WTC11 (cell line): ENCODE measurements around the gene HPCAL1. TPM values are rescaled to one million over a fixed set of nuclear protein-coding genes. Genes with fewer than 3 reads are reported as not detected.
"Not testable (repeated sequence)": the region's sequence is repeated elsewhere in the genome, so short reads cannot be mapped to it uniquely, and the experiment has no call there.

Experiments
- ATAC-seq: fragments of 200-7000 bp; cut with Tn5 transposase; 2 replicates; pipeline ENCODE4 v1.10.0; 2021; ENCODE audit warnings: mild to moderate bottlenecking, moderate library complexity
- CTCF ChIA-PET: fragments of 300-600 bp; sonication (Branson Sonifier 250); formaldehyde crosslinking; loops from one replicate; lab custom pipeline; 2021; ENCODE audit warnings: antibody characterized with exemption; lab: Charles Lee
- POLR2A ChIA-PET: fragments of 350-600 bp; sonication (Branson Sonifier 250); formaldehyde crosslinking; loops from one replicate; lab custom pipeline; 2021; ENCODE audit warnings: antibody characterized with exemption; lab: Charles Lee
- DNase-seq: peaks from one replicate; pipeline ENCODE4 v3.0.0; 2021; ENCODE audit warnings: low spot score
- H3K27ac Mint-ChIP-seq: 2 replicates; pipeline ENCODE4 v1.8.0; 2021; ENCODE audit warnings: mixed read lengths
- H3K27me3 Mint-ChIP-seq: 2 replicates; pipeline ENCODE4 v1.8.0; 2021; ENCODE audit warnings: low read depth, mild to moderate bottlenecking, moderate library complexity, mixed read lengths
- H3K36me3 Mint-ChIP-seq: 2 replicates; pipeline ENCODE4 v1.8.0; 2021; ENCODE audit warnings: mixed read lengths
- H3K4me1 Mint-ChIP-seq: 2 replicates; pipeline ENCODE4 v1.8.0; 2022; ENCODE audit warnings: mixed read lengths
- H3K4me3 Mint-ChIP-seq: 2 replicates; pipeline ENCODE4 v1.8.0; 2021; ENCODE audit warnings: mild to moderate bottlenecking, moderate library complexity, mixed read lengths
- H3K9me3 Mint-ChIP-seq: 2 replicates; pipeline ENCODE4 v1.8.0; 2021; ENCODE audit warnings: mixed read lengths
- CREM ChIP-seq: sonication (generic); formaldehyde crosslinking; IDR thresholded peaks from 2 replicates; pipeline ENCODE4 v1.8.1; 2022; ENCODE audit warnings: mild to moderate bottlenecking, missing genetic modification reagents, moderate library complexity
- E2F5 ChIP-seq: sonication (generic); formaldehyde crosslinking; IDR thresholded peaks from 2 replicates; pipeline ENCODE4 v1.8.1; 2022; ENCODE audit warnings: mild to moderate bottlenecking, moderate library complexity, missing genetic modification reagents
- FOXJ3 ChIP-seq: sonication (generic); formaldehyde crosslinking; IDR thresholded peaks from 2 replicates; pipeline ENCODE4 v1.9.0; 2021; ENCODE audit warnings: missing genetic modification reagents, mild to moderate bottlenecking, borderline replicate concordance
- HMGA2 ChIP-seq: fragments of 250-450 bp; sonication (Bioruptor Pico); IDR thresholded peaks from 2 replicates; pipeline ENCODE4 v1.4.0; 2021; ENCODE audit warnings: mild to moderate bottlenecking, moderate library complexity
- MXD4 ChIP-seq: fragments of 250-450 bp; sonication (Bioruptor Pico); IDR thresholded peaks from 2 replicates; pipeline ENCODE4 v1.8.0; 2021; ENCODE audit warnings: mild to moderate bottlenecking, moderate library complexity, borderline replicate concordance
- RORB ChIP-seq: fragments of 250-450 bp; sonication (Bioruptor Pico); IDR thresholded peaks from 2 replicates; pipeline ENCODE4 v1.9.0; 2021; ENCODE audit warnings: mild to moderate bottlenecking
- SMAD3 ChIP-seq: sonication (generic); formaldehyde crosslinking; IDR thresholded peaks from 2 replicates; pipeline ENCODE4 v1.8.0; 2022; ENCODE audit warnings: missing genetic modification reagents, mild to moderate bottlenecking, borderline replicate concordance
- SMAD4 ChIP-seq: sonication (generic); formaldehyde crosslinking; IDR thresholded peaks from 2 replicates; pipeline ENCODE4 v1.8.0; 2022; ENCODE audit warnings: mild to moderate bottlenecking, missing genetic modification reagents
- ZNF121 ChIP-seq: sonication (generic); formaldehyde crosslinking; IDR thresholded peaks from 2 replicates; pipeline ENCODE4 v1.8.0; 2023; ENCODE audit warnings: missing genetic modification reagents
- ZNF219 ChIP-seq: sonication (generic); formaldehyde crosslinking; IDR thresholded peaks from 2 replicates; pipeline ENCODE4 v1.8.0; 2023; ENCODE audit warnings: missing genetic modification reagents, mild to moderate bottlenecking, borderline replicate concordance
- ZNF423 ChIP-seq: fragments of 250-450 bp; sonication (Bioruptor Pico); IDR thresholded peaks from 2 replicates; pipeline ENCODE4 v2.1.2; 2022; ENCODE audit warnings: mild to moderate bottlenecking, moderate library complexity
- ZSCAN18 ChIP-seq: fragments of 250-450 bp; sonication (Bioruptor Pico); IDR thresholded peaks from 2 replicates; pipeline ENCODE4 v2.1.2; 2022; ENCODE audit warnings: mild to moderate bottlenecking, moderate library complexity
- total RNA-seq: library from RNA; stranded (reverse); gene quantifications from 3 replicates; pipeline ENCODE4 v1.2.3, GENCODE V29; 2021
- TF ChIP-seq, protein P1 (sequence below): fragments of 250-450 bp; sonication (Bioruptor Pico); IDR thresholded peaks from 2 replicates; pipeline ENCODE4 v1.9.0; 2021; ENCODE audit warnings: mild to moderate bottlenecking
- TF ChIP-seq, protein P2 (sequence below): fragments of 200-600 bp; IDR thresholded peaks from 2 replicates; pipeline ENCODE4 v1.8.0; 2022; ENCODE audit warnings: antibody characterized with exemption
- TF ChIP-seq, protein P3 (sequence below): sonication (generic); formaldehyde crosslinking; IDR thresholded peaks from 2 replicates; pipeline ENCODE4 v1.8.0; 2022; ENCODE audit warnings: missing genetic modification reagents
- TF ChIP-seq, protein P4 (sequence below): fragments of 250-450 bp; sonication (Bioruptor Pico); IDR thresholded peaks from 2 replicates; pipeline ENCODE4 v1.9.0; 2021; ENCODE audit warnings: mild to moderate bottlenecking
- TF ChIP-seq, protein P5 (sequence below): sonication (generic); formaldehyde crosslinking; IDR thresholded peaks from 2 replicates; pipeline ENCODE4 v1.8.1; 2022; ENCODE audit warnings: mild to moderate bottlenecking, missing genetic modification reagents, moderate library complexity, borderline replicate concordance
- TF ChIP-seq, protein P6 (sequence below): sonication (generic); formaldehyde crosslinking; IDR thresholded peaks from 2 replicates; pipeline ENCODE4 v1.8.0; 2022; ENCODE audit warnings: mild to moderate bottlenecking, missing genetic modification reagents
- TF ChIP-seq, protein P7 (sequence below): sonication (generic); formaldehyde crosslinking; IDR thresholded peaks from 2 replicates; pipeline ENCODE4 v1.8.1; 2023; ENCODE audit warnings: mild to moderate bottlenecking, missing genetic modification reagents

HPCAL1 gene
- total RNA-seq, 1 experiment from 2014 or later, result 11.8 TPM

- TF ChIP-seq, protein P1, sequence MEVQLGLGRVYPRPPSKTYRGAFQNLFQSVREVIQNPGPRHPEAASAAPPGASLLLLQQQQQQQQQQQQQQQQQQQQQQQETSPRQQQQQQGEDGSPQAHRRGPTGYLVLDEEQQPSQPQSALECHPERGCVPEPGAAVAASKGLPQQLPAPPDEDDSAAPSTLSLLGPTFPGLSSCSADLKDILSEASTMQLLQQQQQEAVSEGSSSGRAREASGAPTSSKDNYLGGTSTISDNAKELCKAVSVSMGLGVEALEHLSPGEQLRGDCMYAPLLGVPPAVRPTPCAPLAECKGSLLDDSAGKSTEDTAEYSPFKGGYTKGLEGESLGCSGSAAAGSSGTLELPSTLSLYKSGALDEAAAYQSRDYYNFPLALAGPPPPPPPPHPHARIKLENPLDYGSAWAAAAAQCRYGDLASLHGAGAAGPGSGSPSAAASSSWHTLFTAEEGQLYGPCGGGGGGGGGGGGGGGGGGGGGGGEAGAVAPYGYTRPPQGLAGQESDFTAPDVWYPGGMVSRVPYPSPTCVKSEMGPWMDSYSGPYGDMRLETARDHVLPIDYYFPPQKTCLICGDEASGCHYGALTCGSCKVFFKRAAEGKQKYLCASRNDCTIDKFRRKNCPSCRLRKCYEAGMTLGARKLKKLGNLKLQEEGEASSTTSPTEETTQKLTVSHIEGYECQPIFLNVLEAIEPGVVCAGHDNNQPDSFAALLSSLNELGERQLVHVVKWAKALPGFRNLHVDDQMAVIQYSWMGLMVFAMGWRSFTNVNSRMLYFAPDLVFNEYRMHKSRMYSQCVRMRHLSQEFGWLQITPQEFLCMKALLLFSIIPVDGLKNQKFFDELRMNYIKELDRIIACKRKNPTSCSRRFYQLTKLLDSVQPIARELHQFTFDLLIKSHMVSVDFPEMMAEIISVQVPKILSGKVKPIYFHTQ (CRISPR knock-in tag), result no peak
- no peak for TF ChIP-seq MXD4
- no peak for TF ChIP-seq HMGA2
- no peak for TF ChIP-seq ZNF121 (CRISPR knock-in tag)
- TF ChIP-seq E2F5 (CRISPR knock-in tag), result no peak
- TF ChIP-seq ZNF423 (CRISPR knock-in tag), result no peak
- no peak for TF ChIP-seq ZNF219 (CRISPR knock-in tag)
- TF ChIP-seq CREM, result no peak
- no peak for TF ChIP-seq FOXJ3 (CRISPR knock-in tag)
- TF ChIP-seq RORB (CRISPR knock-in tag), result no peak
- TF ChIP-seq, protein P2, sequence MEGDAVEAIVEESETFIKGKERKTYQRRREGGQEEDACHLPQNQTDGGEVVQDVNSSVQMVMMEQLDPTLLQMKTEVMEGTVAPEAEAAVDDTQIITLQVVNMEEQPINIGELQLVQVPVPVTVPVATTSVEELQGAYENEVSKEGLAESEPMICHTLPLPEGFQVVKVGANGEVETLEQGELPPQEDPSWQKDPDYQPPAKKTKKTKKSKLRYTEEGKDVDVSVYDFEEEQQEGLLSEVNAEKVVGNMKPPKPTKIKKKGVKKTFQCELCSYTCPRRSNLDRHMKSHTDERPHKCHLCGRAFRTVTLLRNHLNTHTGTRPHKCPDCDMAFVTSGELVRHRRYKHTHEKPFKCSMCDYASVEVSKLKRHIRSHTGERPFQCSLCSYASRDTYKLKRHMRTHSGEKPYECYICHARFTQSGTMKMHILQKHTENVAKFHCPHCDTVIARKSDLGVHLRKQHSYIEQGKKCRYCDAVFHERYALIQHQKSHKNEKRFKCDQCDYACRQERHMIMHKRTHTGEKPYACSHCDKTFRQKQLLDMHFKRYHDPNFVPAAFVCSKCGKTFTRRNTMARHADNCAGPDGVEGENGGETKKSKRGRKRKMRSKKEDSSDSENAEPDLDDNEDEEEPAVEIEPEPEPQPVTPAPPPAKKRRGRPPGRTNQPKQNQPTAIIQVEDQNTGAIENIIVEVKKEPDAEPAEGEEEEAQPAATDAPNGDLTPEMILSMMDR, result no peak
These were observed 13.4 kb upstream of the HPCAL1 start (continued) for GRCh38 chr2:10289352-10289751.

DNA sequence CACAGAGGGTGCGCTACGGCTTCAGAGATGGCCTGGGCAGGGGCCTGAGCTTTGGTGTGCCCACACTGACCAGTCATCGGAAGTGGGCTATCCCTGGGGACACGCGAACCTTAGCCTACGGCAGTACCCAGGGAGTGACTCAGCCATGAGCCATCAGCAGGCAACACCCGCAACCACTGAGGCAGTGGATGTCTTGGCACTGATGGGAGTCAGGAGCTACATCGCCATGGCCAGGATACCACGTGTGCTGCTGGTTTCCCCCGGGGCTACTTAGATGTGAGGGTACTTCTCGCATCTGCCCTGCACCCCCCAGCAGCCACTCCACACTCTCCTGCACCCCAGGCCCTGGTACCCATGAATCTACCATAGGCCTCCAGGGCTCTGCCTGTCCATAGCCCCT lies 12.8 kb upstream of the HPCAL1 start:
- DNase-seq (no peak), ATAC-seq (no peak)
- TF ChIP-seq, protein P3, sequence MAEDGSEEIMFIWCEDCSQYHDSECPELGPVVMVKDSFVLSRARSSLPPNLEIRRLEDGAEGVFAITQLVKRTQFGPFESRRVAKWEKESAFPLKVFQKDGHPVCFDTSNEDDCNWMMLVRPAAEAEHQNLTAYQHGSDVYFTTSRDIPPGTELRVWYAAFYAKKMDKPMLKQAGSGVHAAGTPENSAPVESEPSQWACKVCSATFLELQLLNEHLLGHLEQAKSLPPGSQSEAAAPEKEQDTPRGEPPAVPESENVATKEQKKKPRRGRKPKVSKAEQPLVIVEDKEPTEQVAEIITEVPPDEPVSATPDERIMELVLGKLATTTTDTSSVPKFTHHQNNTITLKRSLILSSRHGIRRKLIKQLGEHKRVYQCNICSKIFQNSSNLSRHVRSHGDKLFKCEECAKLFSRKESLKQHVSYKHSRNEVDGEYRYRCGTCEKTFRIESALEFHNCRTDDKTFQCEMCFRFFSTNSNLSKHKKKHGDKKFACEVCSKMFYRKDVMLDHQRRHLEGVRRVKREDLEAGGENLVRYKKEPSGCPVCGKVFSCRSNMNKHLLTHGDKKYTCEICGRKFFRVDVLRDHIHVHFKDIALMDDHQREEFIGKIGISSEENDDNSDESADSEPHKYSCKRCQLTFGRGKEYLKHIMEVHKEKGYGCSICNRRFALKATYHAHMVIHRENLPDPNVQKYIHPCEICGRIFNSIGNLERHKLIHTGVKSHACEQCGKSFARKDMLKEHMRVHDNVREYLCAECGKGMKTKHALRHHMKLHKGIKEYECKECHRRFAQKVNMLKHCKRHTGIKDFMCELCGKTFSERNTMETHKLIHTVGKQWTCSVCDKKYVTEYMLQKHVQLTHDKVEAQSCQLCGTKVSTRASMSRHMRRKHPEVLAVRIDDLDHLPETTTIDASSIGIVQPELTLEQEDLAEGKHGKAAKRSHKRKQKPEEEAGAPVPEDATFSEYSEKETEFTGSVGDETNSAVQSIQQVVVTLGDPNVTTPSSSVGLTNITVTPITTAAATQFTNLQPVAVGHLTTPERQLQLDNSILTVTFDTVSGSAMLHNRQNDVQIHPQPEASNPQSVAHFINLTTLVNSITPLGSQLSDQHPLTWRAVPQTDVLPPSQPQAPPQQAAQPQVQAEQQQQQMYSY (CRISPR knock-in tag), result no peak
- TF ChIP-seq HMGA2 (no peak), SMAD4 (CRISPR knock-in tag) (no peak), SMAD3 (CRISPR knock-in tag) (no peak), ZSCAN18 (no peak)
- TF ChIP-seq, protein P4, sequence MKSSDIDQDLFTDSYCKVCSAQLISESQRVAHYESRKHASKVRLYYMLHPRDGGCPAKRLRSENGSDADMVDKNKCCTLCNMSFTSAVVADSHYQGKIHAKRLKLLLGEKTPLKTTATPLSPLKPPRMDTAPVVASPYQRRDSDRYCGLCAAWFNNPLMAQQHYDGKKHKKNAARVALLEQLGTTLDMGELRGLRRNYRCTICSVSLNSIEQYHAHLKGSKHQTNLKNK (CRISPR knock-in tag), result no peak
- TF ChIP-seq, protein P5, sequence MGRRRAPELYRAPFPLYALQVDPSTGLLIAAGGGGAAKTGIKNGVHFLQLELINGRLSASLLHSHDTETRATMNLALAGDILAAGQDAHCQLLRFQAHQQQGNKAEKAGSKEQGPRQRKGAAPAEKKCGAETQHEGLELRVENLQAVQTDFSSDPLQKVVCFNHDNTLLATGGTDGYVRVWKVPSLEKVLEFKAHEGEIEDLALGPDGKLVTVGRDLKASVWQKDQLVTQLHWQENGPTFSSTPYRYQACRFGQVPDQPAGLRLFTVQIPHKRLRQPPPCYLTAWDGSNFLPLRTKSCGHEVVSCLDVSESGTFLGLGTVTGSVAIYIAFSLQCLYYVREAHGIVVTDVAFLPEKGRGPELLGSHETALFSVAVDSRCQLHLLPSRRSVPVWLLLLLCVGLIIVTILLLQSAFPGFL, result no peak
- TF ChIP-seq, protein P6, sequence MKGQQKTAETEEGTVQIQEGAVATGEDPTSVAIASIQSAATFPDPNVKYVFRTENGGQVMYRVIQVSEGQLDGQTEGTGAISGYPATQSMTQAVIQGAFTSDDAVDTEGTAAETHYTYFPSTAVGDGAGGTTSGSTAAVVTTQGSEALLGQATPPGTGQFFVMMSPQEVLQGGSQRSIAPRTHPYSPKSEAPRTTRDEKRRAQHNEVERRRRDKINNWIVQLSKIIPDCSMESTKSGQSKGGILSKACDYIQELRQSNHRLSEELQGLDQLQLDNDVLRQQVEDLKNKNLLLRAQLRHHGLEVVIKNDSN (CRISPR knock-in tag), result no peak
- TF ChIP-seq, protein P7, sequence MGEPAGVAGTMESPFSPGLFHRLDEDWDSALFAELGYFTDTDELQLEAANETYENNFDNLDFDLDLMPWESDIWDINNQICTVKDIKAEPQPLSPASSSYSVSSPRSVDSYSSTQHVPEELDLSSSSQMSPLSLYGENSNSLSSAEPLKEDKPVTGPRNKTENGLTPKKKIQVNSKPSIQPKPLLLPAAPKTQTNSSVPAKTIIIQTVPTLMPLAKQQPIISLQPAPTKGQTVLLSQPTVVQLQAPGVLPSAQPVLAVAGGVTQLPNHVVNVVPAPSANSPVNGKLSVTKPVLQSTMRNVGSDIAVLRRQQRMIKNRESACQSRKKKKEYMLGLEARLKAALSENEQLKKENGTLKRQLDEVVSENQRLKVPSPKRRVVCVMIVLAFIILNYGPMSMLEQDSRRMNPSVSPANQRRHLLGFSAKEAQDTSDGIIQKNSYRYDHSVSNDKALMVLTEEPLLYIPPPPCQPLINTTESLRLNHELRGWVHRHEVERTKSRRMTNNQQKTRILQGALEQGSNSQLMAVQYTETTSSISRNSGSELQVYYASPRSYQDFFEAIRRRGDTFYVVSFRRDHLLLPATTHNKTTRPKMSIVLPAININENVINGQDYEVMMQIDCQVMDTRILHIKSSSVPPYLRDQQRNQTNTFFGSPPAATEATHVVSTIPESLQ (CRISPR knock-in tag), result no peak
- CTCF ChIA-PET, result interaction anchor here (1.2 kb wide), 1 partner anchor 11 kb away, joined by 4 read pairs; no protein-coding TSS in a partner anchor
- Mint-ChIP-seq H3K27ac (no peak overlapping the region), H3K4me1 (peaks cover 7% of the 10 kb centered on the region), H3K9me3 (peaks cover 18% of the 10 kb centered on the region), H3K27me3 (peaks cover 7% of the 10 kb centered on the region), H3K4me3 (no peak overlapping the region), H3K36me3 (peaks cover 9% of the 10 kb centered on the region)
- POLR2A ChIA-PET, result no interaction called here

GRCh38 chr2:10291376-10291775 lies 11.3 kb upstream of the HPCAL1 start:
- H3K4me1 Mint-ChIP-seq, POLR2A ChIA-PET, DNase-seq, H3K4me3 Mint-ChIP-seq, H3K36me3 Mint-ChIP-seq, H3K27ac Mint-ChIP-seq, CTCF ChIA-PET, ATAC-seq: not testable (repeated sequence)
- H3K9me3 Mint-ChIP-seq, result peaks cover 22% of the 10 kb centered on the region
- peaks cover 11% of the 10 kb centered on the region for H3K27me3 Mint-ChIP-seq
